ENCODE data around the gene GOLGA1. TPM values are rescaled to one million over a fixed set of nuclear protein-coding genes. Genes with fewer than 3 reads are reported as not detected.
A peak's percentile ranks its signal among the peaks of the same experiment; 100 is the strongest.

GOLGA1 gene
- total RNA-seq, 1 donor, result 13.9 TPM

DNA sequence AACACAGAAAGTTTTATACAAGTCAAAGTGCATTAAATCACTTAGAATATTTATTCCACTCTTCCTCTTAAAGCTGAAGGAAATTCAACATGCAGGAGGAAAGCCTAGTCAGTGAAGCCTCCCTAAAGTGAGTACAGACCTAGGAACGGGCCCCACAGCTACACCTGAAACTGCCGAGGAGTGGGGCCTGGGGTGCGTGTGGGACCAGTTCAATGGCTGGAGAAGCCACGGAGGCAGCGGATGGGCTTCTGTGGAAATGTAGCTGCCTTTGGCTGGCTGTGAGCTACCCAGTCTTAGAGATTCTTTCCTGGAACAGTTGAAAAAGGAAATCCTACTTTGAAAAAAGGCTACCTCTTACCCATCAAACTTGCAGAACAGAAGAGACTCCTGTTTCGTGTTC is 62.4 kb downstream of the GOLGA1 start:
- no peak overlapping the region for H3K4me3 ChIP-seq (ENCODE audit: low read depth, low read length)
- TF ChIP-seq CTCF (IDR thresholded peaks at IDR 0.05; ENCODE audit: insufficient read depth, low read length), result no peak
- DNase-seq (ENCODE audit: low read depth), result no peak

- DNase-seq (ENCODE audit: low read depth), result no peak
- H3K4me3 ChIP-seq (ENCODE audit: low read depth, low read length), result no peak overlapping the region
- no peak for TF ChIP-seq CTCF (IDR thresholded peaks at IDR 0.05; ENCODE audit: insufficient read depth, low read length)
Measured at GRCh38 chr9:124878021-124878420, 62.9 kb downstream of the GOLGA1 start.

DNA sequence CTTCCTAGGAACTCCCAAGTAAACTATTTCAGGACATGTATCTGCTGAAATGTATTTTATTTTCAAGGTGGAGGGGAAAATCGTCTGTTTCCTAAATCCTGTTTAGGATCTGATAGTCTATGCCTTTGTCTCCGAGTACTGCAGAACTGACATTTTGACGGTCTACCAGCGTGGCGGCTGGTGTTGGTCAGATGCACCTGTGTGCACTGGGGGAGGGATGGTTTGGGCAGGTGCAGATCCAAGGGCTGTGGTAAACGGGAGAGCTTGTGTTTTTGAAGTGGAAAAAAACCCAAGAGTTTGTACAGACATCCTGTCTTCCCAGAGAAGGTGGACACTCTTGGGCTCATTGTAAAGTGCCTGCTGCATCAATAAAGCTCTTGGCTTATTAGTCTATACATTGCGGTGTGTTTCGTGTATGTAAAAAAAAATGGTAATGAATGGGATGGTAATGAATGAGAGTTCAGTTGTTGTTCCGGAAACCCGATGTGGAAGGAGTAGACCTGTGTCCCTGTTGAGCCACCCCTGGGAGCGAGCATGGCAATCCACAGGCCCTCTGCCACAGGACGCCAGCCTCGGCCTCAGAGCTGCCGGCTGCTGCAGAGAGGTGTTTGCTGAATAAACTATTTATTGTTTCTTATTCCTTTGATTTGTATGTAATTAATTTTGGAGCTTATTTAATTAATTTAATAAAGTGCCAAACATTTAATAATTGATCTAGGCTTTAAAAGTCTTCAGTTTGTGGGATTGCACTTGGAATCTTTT is 63.7 kb downstream of the GOLGA1 start:
- no peak overlapping the region for H3K4me3 ChIP-seq (ENCODE audit: low read depth, low read length)
- DNase-seq (ENCODE audit: low read depth), result no peak
- TF ChIP-seq CTCF (IDR thresholded peaks at IDR 0.05; ENCODE audit: insufficient read depth, low read length), result no peak

- no peak for DNase-seq (ENCODE audit: low read depth)
- no peak overlapping the region for H3K4me3 ChIP-seq (ENCODE audit: low read depth, low read length)
- no peak for TF ChIP-seq CTCF (IDR thresholded peaks at IDR 0.05; ENCODE audit: insufficient read depth, low read length)
Measured at GRCh38 chr9:124875501-124875900, 65.4 kb downstream of the GOLGA1 start.

GRCh38 chr9:124873664-124874063 is 67.2 kb downstream of the GOLGA1 start:
- no peak for DNase-seq (ENCODE audit: low read depth)
- H3K4me3 ChIP-seq (ENCODE audit: low read depth, low read length), result no peak overlapping the region
- TF ChIP-seq CTCF (IDR thresholded peaks at IDR 0.05; ENCODE audit: insufficient read depth, low read length), result no peak

GRCh38 chr9:124871156-124871561 is 69.7 kb downstream of the GOLGA1 start:
- H3K4me3 ChIP-seq (ENCODE audit: low read depth, low read length), result peak overlapping the region; percentile 91
- DNase-seq (ENCODE audit: low read depth), result no peak
- no peak for TF ChIP-seq CTCF (IDR thresholded peaks at IDR 0.05; ENCODE audit: insufficient read depth, low read length)

DNA sequence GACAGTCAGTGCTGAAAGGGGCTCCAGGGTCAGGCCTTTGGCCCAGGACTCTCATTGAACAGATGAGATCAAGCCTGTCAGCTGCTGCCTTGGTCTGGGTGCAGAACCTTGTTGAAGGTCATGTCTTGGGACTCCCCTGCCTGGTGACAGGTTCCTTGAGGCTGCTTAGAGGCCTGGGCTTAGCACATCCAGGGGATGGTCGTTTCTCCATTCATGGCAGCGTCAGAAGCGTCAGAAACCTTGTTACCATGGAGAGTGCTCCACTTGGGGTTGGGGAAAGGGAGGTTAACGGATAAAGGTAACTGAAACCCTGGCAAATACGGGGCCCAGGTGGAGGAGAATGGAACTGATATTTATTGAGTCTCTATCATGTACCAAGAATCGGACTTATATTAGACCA is 70.2 kb downstream of the GOLGA1 start:
- peak overlapping the region; percentile 91 for H3K4me3 ChIP-seq (ENCODE audit: low read depth, low read length)
- TF ChIP-seq CTCF (IDR thresholded peaks at IDR 0.05; ENCODE audit: insufficient read depth, low read length), result no peak
- no peak for DNase-seq (ENCODE audit: low read depth)

Measured in fibroblast of the aortic adventitia (primary cell).